ENCODE data around the gene SNED1.
"Not testable (repeated sequence)": the region's sequence is repeated elsewhere in the genome, so short reads cannot be mapped to it uniquely, and the experiment has no call there.

Gene SNED1

GRCh38 chr2:240972201-240972600 is 26.2 kb upstream of the SNED1 start (continued):
- TF ChIP-seq ZBTB10 (tag by site-specific recombination; IDR thresholded peaks at IDR 0.05) (no peak), ZBTB21 (tag by site-specific recombination; IDR thresholded peaks at IDR 0.05) (no peak), FEZF1 (tag by site-specific recombination; IDR thresholded peaks at IDR 0.05) (no peak)

- H3K9me3 ChIP-seq (ENCODE audit: control insufficient read depth, insufficient read depth, low read depth, low read length): no peaks in the 10 kb centered on the region
- H3K27ac ChIP-seq (ENCODE audit: extremely low read depth, low read depth, low read length): no peak overlapping the region
- no peak for TF ChIP-seq ZNF449 (tag by site-specific recombination; IDR thresholded peaks at IDR 0.05)
- ChIA-PET POLR2A (no interaction called here), CTCF (interaction anchor here (1.8 kb wide), 1 partner anchor 58 kb away, joined by 4 read pairs; no protein-coding TSS in a partner anchor)
- H3K4me3 ChIP-seq (ENCODE audit: low read depth, low read length): no peak overlapping the region
- H3K4me1 ChIP-seq (ENCODE audit: control insufficient read depth, insufficient read depth, low read length): no peaks in the 10 kb centered on the region
- H3K36me3 ChIP-seq (ENCODE audit: control insufficient read depth in 2 of 2, insufficient read depth in 1 of 2, low read length in 2 of 2): no peaks in the 10 kb centered on the region
Measured at GRCh38 chr2:240972636-240973521, 25.5 kb upstream of the SNED1 start.

GRCh38 chr2:240974771-240975572 is 23.4 kb upstream of the SNED1 start:
- ChIA-PET POLR2A (no interaction called here), CTCF (no interaction called here)
- Histone ChIP-seq H3K4me3 (ENCODE audit: low read depth, low read length) (no peak overlapping the region), H3K9me3 (ENCODE audit: control insufficient read depth, insufficient read depth, low read depth, low read length) (no peaks in the 10 kb centered on the region), H3K4me1 (ENCODE audit: control insufficient read depth, insufficient read depth, low read length) (no peaks in the 10 kb centered on the region), H3K27ac (ENCODE audit: extremely low read depth, low read depth, low read length) (no peak overlapping the region), H3K36me3 (ENCODE audit: control insufficient read depth in 2 of 2, insufficient read depth in 1 of 2, low read length in 2 of 2) (no peaks in the 10 kb centered on the region)
- TF ChIP-seq ZNF239 (tag by site-specific recombination; IDR thresholded peaks at IDR 0.05) (no peak), CTCF (tag by site-specific recombination; IDR thresholded peaks at IDR 0.05) (no peak)

- H3K4me3 ChIP-seq (ENCODE audit: low read depth, low read length); H3K4me1 ChIP-seq (ENCODE audit: control insufficient read depth, insufficient read depth, low read length); POLR2A ChIA-PET; CTCF ChIA-PET; H3K36me3 ChIP-seq (ENCODE audit: control insufficient read depth in 2 of 2, insufficient read depth in 1 of 2, low read length in 2 of 2); H3K9me3 ChIP-seq (ENCODE audit: control insufficient read depth, insufficient read depth, low read depth, low read length); H3K27ac ChIP-seq (ENCODE audit: extremely low read depth, low read depth, low read length): not testable (repeated sequence)
Measured at GRCh38 chr2:240975903-240976302, 22.5 kb upstream of the SNED1 start.

- no peak for TF ChIP-seq BCL11A (tag by site-specific recombination; IDR thresholded peaks at IDR 0.05; ENCODE audit: low read depth)
- TF ChIP-seq KLF10 (tag by site-specific recombination; IDR thresholded peaks at IDR 0.05): no peak
- no peak for TF ChIP-seq ZNF530 (tag by site-specific recombination; IDR thresholded peaks at IDR 0.05; ENCODE audit: low read depth)
- ChIA-PET CTCF (interaction anchor here (0.8 to 1.5 kb wide), 2 partner anchors 10 to 18 kb away, joined by 3 to 4 read pairs; no protein-coding TSS in a partner anchor), POLR2A (no interaction called here)
- no peaks in the 10 kb centered on the region for H3K36me3 ChIP-seq (ENCODE audit: control insufficient read depth in 2 of 2, insufficient read depth in 1 of 2, low read length in 2 of 2)
- no peaks in the 10 kb centered on the region for H3K9me3 ChIP-seq (ENCODE audit: control insufficient read depth, insufficient read depth, low read depth, low read length)
- no peak overlapping the region for H3K4me3 ChIP-seq (ENCODE audit: low read depth, low read length)
- H3K4me1 ChIP-seq (ENCODE audit: control insufficient read depth, insufficient read depth, low read length): no peaks in the 10 kb centered on the region; the same call in 1 of the 2 replicates
- H3K27ac ChIP-seq (ENCODE audit: extremely low read depth, low read depth, low read length): no peak overlapping the region
Measured at GRCh38 chr2:240981280-240981679, 17.1 kb upstream of the SNED1 start.
